Mesenchymal stem cell (in vitro differentiated cells and primary cell): ENCODE results near the gene ZFP69B.
A peak's percentile ranks its signal among the peaks of the same experiment; 100 is the strongest.

Source experiments
- DNase-seq: peaks from one replicate; pipeline ENCODE4 v3.0.0-alpha.2; 2013
- H2AFZ ChIP-seq: one replicate; pipeline ENCODE4 v1.6.1; 2013; ENCODE audit warnings: low read depth, mild to moderate bottlenecking, control low read depth, inconsistent platforms, low read length, moderate library complexity
- H2AK5ac ChIP-seq: 2 replicates; pipeline ENCODE4 v1.6.1; 2013; ENCODE audit warnings: low read length, moderate library complexity, mild to moderate bottlenecking, inconsistent platforms; ENCODE audit not compliant: severe bottlenecking
- H2BK120ac ChIP-seq: one replicate; pipeline ENCODE4 v1.6.1; 2013; ENCODE audit warnings: low read depth, mild to moderate bottlenecking, inconsistent platforms, low read length, moderate library complexity
- H2BK12ac ChIP-seq, 2 experiments: one replicate each; pipeline ENCODE4 v1.6.1; 2013; ENCODE audit warnings: inconsistent platforms in 2 of 2, low read length in 2 of 2, mild to moderate bottlenecking in 2 of 2, moderate library complexity in 2 of 2, control low read depth in 1 of 2
- H2BK15ac ChIP-seq: one replicate; pipeline ENCODE4 v1.6.1; 2013; ENCODE audit warnings: mild to moderate bottlenecking, low read depth, inconsistent platforms; ENCODE audit not compliant: poor library complexity, severe bottlenecking
- H2BK5ac ChIP-seq: 2 replicates; pipeline ENCODE4 v1.6.1; 2013; ENCODE audit warnings: low read depth, mild to moderate bottlenecking, low read length, control low read depth, inconsistent platforms; ENCODE audit not compliant: poor library complexity, severe bottlenecking
- H3K14ac ChIP-seq, 2 experiments: one replicate each; pipeline ENCODE4 v1.6.1; 2013; ENCODE audit warnings: inconsistent platforms in 2 of 2, low read length in 2 of 2, control low read depth in 1 of 2, mild to moderate bottlenecking in 1 of 2, moderate library complexity in 1 of 2
- H3K18ac ChIP-seq, 2 experiments: one replicate each; pipeline ENCODE4 v1.6.1; 2013; ENCODE audit warnings: inconsistent platforms in 2 of 2, low read length in 2 of 2, control low read depth in 1 of 2, low read depth in 1 of 2, mild to moderate bottlenecking in 1 of 2
- H3K23ac ChIP-seq, 2 experiments: one replicate each; pipeline ENCODE4 v1.6.1; 2013; ENCODE audit warnings: inconsistent platforms in 2 of 2, low read length in 2 of 2, mild to moderate bottlenecking in 2 of 2, moderate library complexity in 2 of 2, control low read depth in 1 of 2
- H3K27ac ChIP-seq: 2 replicates; pipeline ENCODE4 v1.5.1; 2013; ENCODE audit warnings: mild to moderate bottlenecking, moderate library complexity, low read length, control low read depth, inconsistent platforms; ENCODE audit not compliant: poor library complexity, severe bottlenecking
- H3K27me3 ChIP-seq, 2 experiments: 2 replicates each; pipeline versions ENCODE4 v1.6.1 to v1.7.0; 2013; ENCODE audit warnings: low read length in 2 of 2, mild to moderate bottlenecking in 2 of 2, moderate library complexity in 2 of 2, control low read depth in 1 of 2, inconsistent platforms in 1 of 2; ENCODE audit not compliant: control insufficient read depth in 1 of 2, insufficient read depth in 1 of 2
- H3K36me3 ChIP-seq, 2 experiments: 2 replicates each; pipeline versions ENCODE4 v1.6.1 to v1.7.0; 2013; ENCODE audit warnings: low read length in 2 of 2, control low read depth in 1 of 2, inconsistent platforms in 1 of 2, low read depth in 1 of 2, mild to moderate bottlenecking in 1 of 2; ENCODE audit not compliant: insufficient read depth in 2 of 2, control insufficient read depth in 1 of 2
- H3K4ac ChIP-seq, 2 experiments: one replicate each; pipeline ENCODE4 v1.6.1; 2013; ENCODE audit warnings: inconsistent platforms in 2 of 2, low read length in 2 of 2, mild to moderate bottlenecking in 2 of 2, moderate library complexity in 2 of 2, control low read depth in 1 of 2, low read depth in 1 of 2
- H3K4me1 ChIP-seq: 2 replicates; pipeline ENCODE4 v1.6.1; 2013; ENCODE audit warnings: low read depth, low read length, control low read depth; ENCODE audit not compliant: control insufficient read depth, insufficient read depth
- H3K4me2 ChIP-seq: 2 replicates; pipeline ENCODE4 v1.6.1; 2013; ENCODE audit warnings: low read length, mild to moderate bottlenecking, inconsistent platforms; ENCODE audit not compliant: poor library complexity, severe bottlenecking
- H3K4me3 ChIP-seq, 2 experiments: 2 replicates each; pipeline versions ENCODE4 v1.5.1 to v1.7.0; 2013; ENCODE audit warnings: low read length in 2 of 2, mild to moderate bottlenecking in 2 of 2, control low read depth in 1 of 2, low read depth in 1 of 2; ENCODE audit not compliant: insufficient read depth in 1 of 2
- H3K79me1 ChIP-seq: replicated peaks from 2 replicates; pipeline ENCODE4 v1.6.1; 2013; ENCODE audit warnings: mild to moderate bottlenecking, control low read depth, low read length, inconsistent platforms; ENCODE audit not compliant: poor library complexity, severe bottlenecking
- H3K9ac ChIP-seq: 2 replicates; pipeline ENCODE4 v1.7.0; 2013; ENCODE audit warnings: mild to moderate bottlenecking, low read length, moderate library complexity
- H3K9me3 ChIP-seq: 2 replicates; pipeline ENCODE4 v1.7.0; 2013; ENCODE audit warnings: mild to moderate bottlenecking, low read length; ENCODE audit not compliant: control insufficient read depth
- H4K8ac ChIP-seq: one replicate; pipeline ENCODE4 v1.6.1; 2013; ENCODE audit warnings: inconsistent platforms, mild to moderate bottlenecking, low read length, moderate library complexity
- H4K91ac ChIP-seq: one replicate; pipeline ENCODE4 v1.6.1; 2013; ENCODE audit warnings: mild to moderate bottlenecking, low read length, inconsistent platforms
- WGBS: methylation state at CpG from one replicate; pipeline ENCODE4 v1.1.7; 2013; ENCODE audit warnings: mixed read lengths; 5-methylcytosine and 5-hydroxymethylcytosine counted together

ZFP69B gene

GRCh38 chr1:40508375-40509341 lies 58.4 kb downstream of the ZFP69B start, which contains the start of gene EXO5:
TSS of gene EXO5 (plus strand) at chr1:40508767. CDS start at chr1:40514545, 5,778 bp downstream.
- H3K9ac ChIP-seq, result peak within 1 kb of the TSS; percentile 95
- peaks cover 18% of the 10 kb centered on the region for H3K79me1 ChIP-seq
- DNase-seq, result peak; percentile 78
- no peaks in the 10 kb centered on the region for H3K27me3 ChIP-seq
- H3K18ac ChIP-seq, result peak within 1 kb of the TSS; percentile 94 to 96
- H4K8ac ChIP-seq, result peak within 1 kb of the TSS; percentile 95
- H2BK15ac ChIP-seq, result peak within 1 kb of the TSS; percentile 77
- H4K91ac ChIP-seq, result peak within 1 kb of the TSS; percentile 74
- peaks cover 4% of the 10 kb centered on the region for H3K4me1 ChIP-seq
- H2AFZ ChIP-seq, result peak within 1 kb of the TSS; percentile 48
- peaks cover 32% of the 10 kb centered on the region for H3K9me3 ChIP-seq
- peak within 1 kb of the TSS; percentile 71 to 87 for H3K4me3 ChIP-seq
- 2% methylated on average over 67 of the region's 76 CpGs for WGBS
- H2BK12ac ChIP-seq, result peak within 1 kb of the TSS in 1 of 2 experiments; percentile 15
- H3K14ac ChIP-seq, result peak within 1 kb of the TSS in 1 of 2 experiments; percentile 83
- peaks cover 3 to 18% of the 10 kb centered on the region in 2 experiments for H3K36me3 ChIP-seq
- peak within 1 kb of the TSS; percentile 83 to 96 for H3K4ac ChIP-seq
- H3K4me2 ChIP-seq, result peak within 1 kb of the TSS; percentile 98
- peak within 1 kb of the TSS; percentile 61 for H2BK5ac ChIP-seq
- peak within 1 kb of the TSS; percentile 87 for H2BK120ac ChIP-seq
- H3K23ac ChIP-seq, result no peak within 1 kb of the TSS
- peak within 1 kb of the TSS; percentile 84 for H3K27ac ChIP-seq
- H2AK5ac ChIP-seq, result no peak within 1 kb of the TSS
